ENCODE measurements around the gene HHATL.

GRCh38 chr3:42690766-42691680 lies 11.6 kb downstream of the HHATL start:
- TF ChIP-seq CTCF (IDR thresholded peaks at IDR 0.05), result no peak
- no peak for TF ChIP-seq POLR2A (IDR thresholded peaks at IDR 0.05)

Measured in uterus (tissue), 2 donors.